ENCODE measurements around the gene MYG1. TPM values are rescaled to one million over a fixed set of nuclear protein-coding genes. Genes with fewer than 3 reads are reported as not detected.
"Not testable (repeated sequence)": the region's sequence is repeated elsewhere in the genome, so short reads cannot be mapped to it uniquely, and the experiment has no call there.

MYG1 gene
- total and polyA plus RNA-seq, 10 donors: 31.1 to 79.2 (median 37.5) TPM

DNA sequence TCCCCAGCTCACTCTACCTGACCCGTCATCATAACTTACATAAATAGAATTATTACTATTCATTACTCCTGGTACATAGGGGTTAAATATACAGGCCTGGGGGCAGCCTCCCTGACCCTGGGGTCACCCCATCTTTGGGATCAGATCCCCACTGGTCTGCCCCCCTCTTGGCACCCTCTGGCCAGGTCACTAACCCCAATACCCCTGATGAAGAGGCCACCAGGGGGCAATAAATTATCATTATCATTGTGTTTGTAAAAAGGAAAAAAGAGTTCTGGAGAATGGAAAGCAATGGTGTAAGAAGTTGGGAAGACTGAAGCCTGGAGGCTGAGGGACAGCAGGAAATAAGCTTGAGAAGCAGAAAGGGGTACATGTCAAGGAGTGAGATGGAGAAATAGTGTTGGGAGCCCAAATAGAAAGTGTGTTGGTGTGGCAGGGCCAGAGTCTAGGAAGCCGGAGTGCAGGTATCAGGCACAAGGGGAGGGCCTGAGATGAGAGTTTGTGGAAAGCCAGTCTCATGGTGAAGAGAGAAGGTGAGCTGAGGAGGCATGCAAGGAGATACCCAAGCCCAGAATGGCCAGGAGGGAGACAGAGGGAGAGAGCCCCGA, 28.0 kb downstream of the MYG1 start:
- intact Hi-C loops (cut with DNase I; ENCODE audit: low total_unique reads): no loop called here
- Histone ChIP-seq H3K36me3 (no peaks in the 10 kb centered on the region), H3K27me3 (replicated peaks in 1 of 7) (peaks cover 0 to 40% (median 0%) of the 10 kb centered on the region in 7 donors), H3K4me1 (peaks cover 17 to 38% (median 27%) of the 10 kb centered on the region in 6 donors), H3K27ac (no peak overlapping the region), H3K4me3 (no peak overlapping the region), H3K9me3 (no peaks in the 10 kb centered on the region)
- no peak for DNase-seq
- WGBS, 5 donors: 86 to 98% (median 88%) methylated on average over 3 of the region's 3 CpGs
- TF ChIP-seq POLR2AphosphoS5 (IDR thresholded peaks at IDR 0.05): no peak
- TF ChIP-seq, protein P1, sequence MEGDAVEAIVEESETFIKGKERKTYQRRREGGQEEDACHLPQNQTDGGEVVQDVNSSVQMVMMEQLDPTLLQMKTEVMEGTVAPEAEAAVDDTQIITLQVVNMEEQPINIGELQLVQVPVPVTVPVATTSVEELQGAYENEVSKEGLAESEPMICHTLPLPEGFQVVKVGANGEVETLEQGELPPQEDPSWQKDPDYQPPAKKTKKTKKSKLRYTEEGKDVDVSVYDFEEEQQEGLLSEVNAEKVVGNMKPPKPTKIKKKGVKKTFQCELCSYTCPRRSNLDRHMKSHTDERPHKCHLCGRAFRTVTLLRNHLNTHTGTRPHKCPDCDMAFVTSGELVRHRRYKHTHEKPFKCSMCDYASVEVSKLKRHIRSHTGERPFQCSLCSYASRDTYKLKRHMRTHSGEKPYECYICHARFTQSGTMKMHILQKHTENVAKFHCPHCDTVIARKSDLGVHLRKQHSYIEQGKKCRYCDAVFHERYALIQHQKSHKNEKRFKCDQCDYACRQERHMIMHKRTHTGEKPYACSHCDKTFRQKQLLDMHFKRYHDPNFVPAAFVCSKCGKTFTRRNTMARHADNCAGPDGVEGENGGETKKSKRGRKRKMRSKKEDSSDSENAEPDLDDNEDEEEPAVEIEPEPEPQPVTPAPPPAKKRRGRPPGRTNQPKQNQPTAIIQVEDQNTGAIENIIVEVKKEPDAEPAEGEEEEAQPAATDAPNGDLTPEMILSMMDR (IDR thresholded peaks at IDR 0.05 in 8 of 11, conservative IDR thresholded peaks at IDR 0.05 in 3 of 11): peak in 7 of 11 experiments; percentile 31 to 56 (median 41)

DNA sequence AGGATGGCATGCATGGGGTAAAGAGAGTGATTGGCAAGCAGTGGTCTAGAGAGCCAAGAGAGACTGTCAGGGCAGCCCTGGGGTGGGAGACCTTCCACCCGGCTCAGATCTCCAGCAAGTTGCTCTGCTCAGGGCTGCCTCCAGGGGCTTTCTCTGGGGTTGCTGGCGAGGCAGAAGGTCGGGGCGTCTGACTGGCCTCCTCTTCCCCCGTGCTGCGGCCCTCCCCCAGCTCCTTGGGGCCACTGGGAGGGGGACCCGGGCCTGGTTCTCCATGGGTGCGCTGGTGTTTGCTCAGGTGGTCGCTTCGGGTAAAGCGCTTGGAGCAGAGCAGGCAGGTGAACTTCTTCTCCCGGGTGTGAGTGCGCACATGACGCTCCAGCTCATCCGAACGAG, 28.5 kb downstream of the MYG1 start:
- H3K4me3 ChIP-seq: no peak overlapping the region
- intact Hi-C loops (cut with DNase I; ENCODE audit: low total_unique reads): no loop called here
- H3K27me3 ChIP-seq (replicated peaks in 1 of 7): peaks cover 0 to 45% (median 0%) of the 10 kb centered on the region in 7 donors
- 52 to 68% (median 63%) methylated on average over 7 to 16 of the region's 16 CpGs for WGBS, 5 donors
- TF ChIP-seq, protein P1 (IDR thresholded peaks at IDR 0.05 in 8 of 11, conservative IDR thresholded peaks at IDR 0.05 in 3 of 11): no peak
- TF ChIP-seq POLR2A (IDR thresholded peaks at IDR 0.05) (no peak), POLR2AphosphoS5 (IDR thresholded peaks at IDR 0.05) (no peak)
- peaks cover 17 to 34% (median 27%) of the 10 kb centered on the region in 6 donors for H3K4me1 ChIP-seq
- no peak overlapping the region for H3K27ac ChIP-seq
- H3K36me3 ChIP-seq: no peaks in the 10 kb centered on the region
- no peak for DNase-seq
- H3K9me3 ChIP-seq: no peaks in the 10 kb centered on the region

DNA sequence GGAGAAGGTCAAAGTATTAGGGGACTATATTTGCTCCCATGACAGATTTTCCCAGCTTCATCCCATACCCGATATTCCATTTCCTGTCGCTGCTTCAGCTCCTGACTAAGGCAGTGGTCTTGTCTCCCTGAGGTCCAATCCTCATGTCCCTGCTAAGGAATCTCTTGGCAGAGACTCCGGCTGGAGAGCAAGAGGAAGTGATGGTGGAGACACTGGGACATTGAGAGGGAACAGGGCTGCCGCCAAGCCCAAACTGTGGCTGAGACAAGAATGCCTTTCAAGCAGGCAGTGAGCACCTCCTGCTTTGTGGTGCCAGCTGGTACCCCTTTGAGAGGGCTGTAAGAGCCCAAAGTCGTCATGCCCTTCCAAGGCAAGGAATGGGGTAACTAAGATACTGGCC, 31.2 kb downstream of the MYG1 start:
- intact Hi-C loops (cut with DNase I; ENCODE audit: low total_unique reads): no loop called here
- no peaks in the 10 kb centered on the region for H3K36me3 ChIP-seq
- H3K9me3 ChIP-seq: no peaks in the 10 kb centered on the region
- H3K4me3 ChIP-seq: no peak overlapping the region
- TF ChIP-seq POLR2A (IDR thresholded peaks at IDR 0.05) (no peak), POLR2AphosphoS5 (IDR thresholded peaks at IDR 0.05) (no peak)
- TF ChIP-seq, protein P1 (IDR thresholded peaks at IDR 0.05 in 8 of 11, conservative IDR thresholded peaks at IDR 0.05 in 3 of 11): no peak
- no peak overlapping the region for H3K27ac ChIP-seq
- whole genome bisulfite sequencing, 5 donors: 72 to 87% (median 81%) methylated on average over 5 of the region's 5 CpGs
- no peak for DNase-seq
- peaks cover 5 to 10% (median 7%) of the 10 kb centered on the region in 6 donors for H3K4me1 ChIP-seq
- H3K27me3 ChIP-seq (replicated peaks in 1 of 7): peaks cover 0 to 58% (median 0%) of the 10 kb centered on the region in 7 donors

DNA sequence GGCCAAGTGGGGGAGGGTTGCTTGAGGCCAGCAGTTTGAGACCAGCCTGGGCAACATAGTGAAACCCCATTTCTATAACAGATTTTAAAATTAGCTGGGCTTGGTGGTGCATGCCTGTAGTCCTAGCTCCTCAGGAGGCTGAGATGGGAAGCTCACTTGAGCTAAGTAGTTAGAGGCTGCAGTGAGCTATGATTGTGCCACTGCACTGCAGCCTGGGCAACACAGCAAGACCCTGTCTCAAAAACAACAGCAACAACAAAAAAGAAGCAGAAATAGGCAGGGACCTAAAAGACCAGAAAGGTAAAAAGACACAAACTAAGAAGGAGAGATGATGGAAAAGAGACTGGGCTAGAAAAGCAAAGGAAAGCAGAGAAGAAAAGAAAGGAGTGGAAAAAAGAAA, 32.8 kb downstream of the MYG1 start:
- H3K9me3 ChIP-seq; H3K27ac ChIP-seq; H3K36me3 ChIP-seq; H3K4me1 ChIP-seq; intact Hi-C loops (cut with DNase I; ENCODE audit: low total_unique reads); H3K4me3 ChIP-seq; DNase-seq: not testable (repeated sequence)
- H3K27me3 ChIP-seq (replicated peaks in 1 of 7): peaks cover 0 to 60% (median 4%) of the 10 kb centered on the region in 7 donors

Measured in spleen (tissue), 11 donors.